IMR-90 (cell line): Measurements from ENCODE around the gene TWSG1. TPM values are rescaled to one million over a fixed set of nuclear protein-coding genes. Genes with fewer than 3 reads are reported as not detected.

Experiments used
- ATAC-seq: fragments of 200-7000 bp; cut with Tn5 transposase; 2 replicates; pipeline ENCODE4 v1.9.1; 2020; ENCODE audit warnings: low read depth, mild to moderate bottlenecking, moderate library complexity
- BruUV-seq: library from RNA; stranded (reverse); fragments of 400-500 nt; replicated peaks from 2 replicates; lab custom pipeline; 2021; lab: Mats Ljungman, UMichigan
- CTCF ChIA-PET: fragments of 300-600 bp; formaldehyde crosslinking; extraction: SDS; loops from one replicate; lab custom pipeline; 2021; ENCODE audit warnings: antibody characterized with exemption; lab: Yijun Ruan, JAX
- POLR2A ChIA-PET: fragments of 300-600 bp; sonication (Branson Sonifier 250); formaldehyde crosslinking; loops from one replicate; lab custom pipeline; 2022; ENCODE audit warnings: antibody characterized with exemption; ENCODE audit not compliant: unreplicated experiment; lab: Charles Lee
- DNase-seq: peaks from one replicate; pipeline ENCODE4 v3.0.0; 2013
- H2AFZ ChIP-seq: replicated peaks from 2 replicates; pipeline ENCODE3; 2013; ENCODE audit warnings: low read length, mild to moderate bottlenecking; ENCODE audit not compliant: poor library complexity
- H2AK5ac ChIP-seq: 2 replicates; pipeline ENCODE4 v1.6.1; 2013; ENCODE audit warnings: low read depth, low read length, inconsistent platforms
- H2AK9ac ChIP-seq: replicated peaks from 2 replicates; pipeline ENCODE3; 2013; ENCODE audit warnings: mild to moderate bottlenecking, low read depth, low read length, moderate library complexity; ENCODE audit not compliant: poor library complexity
- H2BK120ac ChIP-seq: 2 replicates; pipeline ENCODE4 v1.6.1; 2013; ENCODE audit warnings: low read depth, low read length, inconsistent platforms
- H2BK15ac ChIP-seq: 3 replicates; pipeline ENCODE4 v1.6.1; 2013; ENCODE audit warnings: low read depth, low read length, inconsistent platforms
- H2BK20ac ChIP-seq: 2 replicates; pipeline ENCODE4 v1.6.1; 2013; ENCODE audit warnings: low read depth, mild to moderate bottlenecking, inconsistent platforms, low read length, moderate library complexity
- H2BK5ac ChIP-seq: 2 replicates; pipeline ENCODE4 v1.6.1; 2013; ENCODE audit warnings: mild to moderate bottlenecking, low read depth, low read length, inconsistent platforms; ENCODE audit not compliant: poor library complexity, severe bottlenecking
- H3K14ac ChIP-seq: replicated peaks from 2 replicates; pipeline ENCODE4 v1.6.1; 2013; ENCODE audit warnings: low read depth, low read length, inconsistent platforms
- H3K18ac ChIP-seq: 2 replicates; pipeline ENCODE4 v1.6.1; 2013; ENCODE audit warnings: low read depth, low read length, control low read depth
- H3K23ac ChIP-seq: 2 replicates; pipeline ENCODE4 v1.6.1; 2013; ENCODE audit warnings: low read depth, low read length, inconsistent platforms
- H3K27ac ChIP-seq: 2 replicates; pipeline ENCODE4 v1.5.1; 2013; ENCODE audit warnings: mild to moderate bottlenecking, control low read depth, low read length; ENCODE audit not compliant: insufficient read depth
- H3K27me3 ChIP-seq: 2 replicates; pipeline ENCODE4 v1.6.1; 2013; ENCODE audit warnings: low read length; ENCODE audit not compliant: control insufficient read depth, insufficient read depth
- H3K36me3 ChIP-seq: 2 replicates; pipeline ENCODE4 v1.6.1; 2013; ENCODE audit warnings: low read length, mixed read lengths; ENCODE audit not compliant: control insufficient read depth, insufficient read depth
- H3K4ac ChIP-seq: 2 replicates; pipeline ENCODE4 v1.6.1; 2013; ENCODE audit warnings: low read depth, low read length, inconsistent platforms
- H3K4me1 ChIP-seq: 2 replicates; pipeline ENCODE4 v1.6.1; 2013; ENCODE audit warnings: low read length, mixed read lengths; ENCODE audit not compliant: control insufficient read depth, insufficient read depth
- H3K4me2 ChIP-seq: 2 replicates; pipeline ENCODE4 v1.6.1; 2013; ENCODE audit warnings: low read depth, mild to moderate bottlenecking, control low read depth, low read length, moderate library complexity
- H3K4me3 ChIP-seq: 2 replicates; pipeline ENCODE4 v1.5.1; 2013; ENCODE audit warnings: low read depth, mild to moderate bottlenecking, control low read depth, low read length, moderate library complexity; ENCODE audit not compliant: insufficient read depth
- H3K56ac ChIP-seq: 2 replicates; pipeline ENCODE4 v1.6.1; 2013; ENCODE audit warnings: low read length, inconsistent platforms; ENCODE audit not compliant: insufficient read depth; ENCODE audit errors: extremely low read depth
- H3K79me1 ChIP-seq, 2 experiments: 2 replicates each; pipeline ENCODE4 v1.6.1; 2013; ENCODE audit warnings: low read length in 2 of 2, inconsistent platforms in 1 of 2, low read depth in 1 of 2
- H3K9ac ChIP-seq: 2 replicates; pipeline ENCODE4 v1.6.1; 2013; ENCODE audit warnings: low read depth, low read length, control low read depth
- H3K9me1 ChIP-seq: 2 replicates; pipeline ENCODE4 v1.6.1; 2013; ENCODE audit warnings: low read length, inconsistent platforms; ENCODE audit not compliant: insufficient read depth
- H3K9me3 ChIP-seq: 2 replicates; pipeline ENCODE4 v1.6.1; 2013; ENCODE audit warnings: low read length; ENCODE audit not compliant: control insufficient read depth, insufficient read depth
- H4K20me1 ChIP-seq: 2 replicates; pipeline ENCODE4 v1.6.1; 2013; ENCODE audit warnings: low read length, inconsistent platforms; ENCODE audit not compliant: insufficient read depth
- H4K5ac ChIP-seq: 2 replicates; pipeline ENCODE4 v1.6.1; 2013; ENCODE audit warnings: mild to moderate bottlenecking, low read depth, low read length, control low read depth
- H4K8ac ChIP-seq, 2 experiments: 2 replicates each; pipeline ENCODE4 v1.6.1; 2013; ENCODE audit warnings: low read depth in 2 of 2, low read length in 2 of 2, control low read depth in 1 of 2, inconsistent platforms in 1 of 2
- H4K91ac ChIP-seq: 2 replicates; pipeline ENCODE4 v1.6.1; 2013; ENCODE audit warnings: low read depth, low read length, inconsistent platforms; ENCODE audit not compliant: insufficient read depth
- CEBPB ChIP-seq: IDR thresholded peaks from 2 replicates; pipeline ENCODE4 v1.6.1; 2012; ENCODE audit warnings: low read depth, low read length, improper control_type of control experiment
- MAFK ChIP-seq: IDR thresholded peaks from 2 replicates; pipeline ENCODE4 v1.6.1; 2012; ENCODE audit warnings: low read depth, low read length, improper control_type of control experiment
- MAZ ChIP-seq: IDR thresholded peaks from 2 replicates; pipeline ENCODE4 v1.6.1; 2012; ENCODE audit warnings: low read depth, mild to moderate bottlenecking, low read length, improper control_type of control experiment, moderate library complexity, borderline replicate concordance
- NFE2L2 ChIP-seq: fragments of 150-350 bp; IDR thresholded peaks from 2 replicates; pipeline ENCODE4 v1.6.1; 2016; ENCODE audit warnings: low read depth, mild to moderate bottlenecking, low read length
- RAD21 ChIP-seq: IDR thresholded peaks from 2 replicates; pipeline ENCODE4 v1.6.1; 2012; ENCODE audit warnings: low read length, improper control_type of control experiment
- RFX5 ChIP-seq: IDR thresholded peaks from 2 replicates; pipeline ENCODE4 v1.8.0; 2012; ENCODE audit warnings: low read depth, mild to moderate bottlenecking, low read length, moderate library complexity
- SMC3 ChIP-seq: fragments of 150-350 bp; IDR thresholded peaks from 2 replicates; pipeline ENCODE4 v1.6.1; 2016; ENCODE audit warnings: low read depth, mild to moderate bottlenecking, antibody characterized with exemption, low read length, moderate library complexity
- WGBS, 2 experiments: methylation state at CpG; one replicate each; pipeline versions ENCODE4 v1.1.5 to v1.1.7; 2013; ENCODE audit warnings: missing lambda C conversion rate in 2 of 2; ENCODE audit not compliant: insufficient read length in 1 of 2; ENCODE audit errors: extremely low coverage in 2 of 2; 5-methylcytosine and 5-hydroxymethylcytosine counted together
- dilution Hi-C: fragments of 300-500 bp; cut with HindIII; formaldehyde crosslinking; loops from one replicate; pipeline ENCODE4 v1.14.3; 2018; ENCODE audit warnings: low sequenced_read_pairs; ENCODE audit not compliant: unreplicated experiment
- in situ Hi-C: fragments of 300-500 bp; cut with MboI; formaldehyde crosslinking; loops from 3 replicates; pipeline ENCODE4 v1.14.3; 2019; ENCODE audit warnings: low sequenced_read_pairs, inconsistent platforms, mixed read lengths
- intact Hi-C: fragments of 100-400 bp; cut with micrococcal nuclease; formaldehyde crosslinking; loops from 2 replicates; pipeline ENCODE4 v1.10.0; 2022
- polyA plus RNA-seq, 3 experiments: library from polyadenylated mRNA; depleted of rRNA; stranded (reverse); fragments of >200 nt; gene quantifications; 2 replicates each; pipeline ENCODE4 v1.2.3, GENCODE V29; 2012; ENCODE audit warnings: low replicate concordance in 1 of 3
- total RNA-seq: library from RNA; depleted of rRNA; stranded (reverse); fragments of >200 nt; gene quantifications from 2 replicates; pipeline ENCODE4 v1.2.3, GENCODE V29; 2012
- TF ChIP-seq, protein P1 (sequence below): fragments of 150-350 bp; IDR thresholded peaks from 2 replicates; pipeline ENCODE4 v1.6.1; 2017; ENCODE audit warnings: mild to moderate bottlenecking, antibody characterized with exemption, low read length, low read depth

Gene TWSG1
- total and polyA plus RNA-seq, 2 of the 4 experiments (the other 2 are of a cell fraction): 80.4 to 115 TPM

DNA sequence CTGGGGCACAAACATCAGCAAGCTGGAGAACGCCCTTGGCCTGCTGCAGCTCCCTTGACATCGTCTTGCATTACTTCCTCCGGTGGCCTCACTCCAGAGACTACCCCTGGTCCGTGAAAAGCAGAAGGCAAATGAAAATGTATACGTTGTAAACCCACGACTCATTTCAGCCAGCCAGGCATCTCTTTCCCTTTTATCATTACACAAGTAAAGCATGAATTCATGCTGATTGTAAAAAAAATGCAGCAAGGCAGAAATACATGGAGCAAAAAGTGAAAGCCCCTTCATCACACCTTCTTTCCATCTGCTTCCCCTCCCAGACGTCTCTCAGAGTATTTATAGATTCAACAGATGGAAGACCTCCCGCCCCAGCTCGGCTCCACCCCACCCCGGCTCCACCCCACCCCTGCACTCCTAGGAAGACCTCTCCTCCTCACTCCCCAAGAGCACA is 99.1 kb downstream of the TWSG1 start:
- Histone ChIP-seq H4K91ac (no peak overlapping the region), H3K27me3 (no peaks in the 10 kb centered on the region), H4K20me1 (no peaks in the 10 kb centered on the region), H3K4me3 (no peak overlapping the region), H3K27ac (peak overlapping the region; percentile 16; the same call in 1 of the 2 replicates), H3K79me1 (no peaks in the 10 kb centered on the region), H4K8ac (peak overlapping the region in 1 of 2 experiments; percentile 84; a peak in 3 of 4 replicates), H3K36me3 (no peaks in the 10 kb centered on the region), H2AFZ (peak overlapping the region; percentile 89), H2AK5ac (no peak overlapping the region), H2BK20ac (peak overlapping the region; percentile 9), H3K18ac (peak overlapping the region; percentile 10; the same call in 1 of the 2 replicates), H3K23ac (peak overlapping the region; percentile 3; the same call in 1 of the 2 replicates), H3K4me2 (peak overlapping the region; percentile 40), H2BK15ac (no peak overlapping the region), H3K56ac (no peak overlapping the region), H3K9me3 (no peaks in the 10 kb centered on the region), H2BK120ac (peak overlapping the region; percentile 52; the same call in 1 of the 2 replicates), H2AK9ac (peak overlapping the region; percentile 73), H4K5ac (peak overlapping the region; percentile 40; the same call in 1 of the 2 replicates), H3K14ac (peak overlapping the region; percentile 43; the same call in 1 of the 2 replicates), H3K9ac (peak overlapping the region; percentile 2; the same call in 1 of the 2 replicates), H3K4me1 (peaks cover 6% of the 10 kb centered on the region; the same call in 1 of the 2 replicates), H3K9me1 (peaks cover 4% of the 10 kb centered on the region), H3K4ac (peak overlapping the region; percentile 68), H2BK5ac (no peak overlapping the region)
- CTCF ChIA-PET: no interaction called here
- BruUV-seq: no TSS peak
- DNase-seq: peak; percentile 10
- in situ Hi-C loops (no loop called here), intact Hi-C loops (no loop called here), dilution Hi-C loops (no loop called here)
- no CpG with 5 or more reads among the region's 10 CpGs for WGBS, 2 experiments
- ATAC-seq: peak; percentile 55
- POLR2A ChIA-PET: no interaction called here
- no peak for TF ChIP-seq SMC3
- TF ChIP-seq MAZ: no peak
- TF ChIP-seq RAD21: no peak
- TF ChIP-seq RFX5: no peak
- TF ChIP-seq, protein P1, sequence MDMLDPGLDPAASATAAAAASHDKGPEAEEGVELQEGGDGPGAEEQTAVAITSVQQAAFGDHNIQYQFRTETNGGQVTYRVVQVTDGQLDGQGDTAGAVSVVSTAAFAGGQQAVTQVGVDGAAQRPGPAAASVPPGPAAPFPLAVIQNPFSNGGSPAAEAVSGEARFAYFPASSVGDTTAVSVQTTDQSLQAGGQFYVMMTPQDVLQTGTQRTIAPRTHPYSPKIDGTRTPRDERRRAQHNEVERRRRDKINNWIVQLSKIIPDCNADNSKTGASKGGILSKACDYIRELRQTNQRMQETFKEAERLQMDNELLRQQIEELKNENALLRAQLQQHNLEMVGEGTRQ: no peak
- no peak for TF ChIP-seq MAFK
- TF ChIP-seq NFE2L2: no peak
- no peak for TF ChIP-seq CEBPB
